Epithelial cell of prostate (primary cell): ENCODE results near the gene SUN1.
A peak's percentile ranks its signal among the peaks of the same experiment; 100 is the strongest.

Source experiments
- DNase-seq: peaks from one replicate; pipeline ENCODE4 v3.0.0-alpha.2; 2011; ENCODE audit warnings: low read depth, low spot score
- H3K27ac ChIP-seq: fragments of 450-650 bp; 2 replicates; pipeline ENCODE4 v1.5.1; 2017; ENCODE audit warnings: mild to moderate bottlenecking

The SUN1 gene

DNA sequence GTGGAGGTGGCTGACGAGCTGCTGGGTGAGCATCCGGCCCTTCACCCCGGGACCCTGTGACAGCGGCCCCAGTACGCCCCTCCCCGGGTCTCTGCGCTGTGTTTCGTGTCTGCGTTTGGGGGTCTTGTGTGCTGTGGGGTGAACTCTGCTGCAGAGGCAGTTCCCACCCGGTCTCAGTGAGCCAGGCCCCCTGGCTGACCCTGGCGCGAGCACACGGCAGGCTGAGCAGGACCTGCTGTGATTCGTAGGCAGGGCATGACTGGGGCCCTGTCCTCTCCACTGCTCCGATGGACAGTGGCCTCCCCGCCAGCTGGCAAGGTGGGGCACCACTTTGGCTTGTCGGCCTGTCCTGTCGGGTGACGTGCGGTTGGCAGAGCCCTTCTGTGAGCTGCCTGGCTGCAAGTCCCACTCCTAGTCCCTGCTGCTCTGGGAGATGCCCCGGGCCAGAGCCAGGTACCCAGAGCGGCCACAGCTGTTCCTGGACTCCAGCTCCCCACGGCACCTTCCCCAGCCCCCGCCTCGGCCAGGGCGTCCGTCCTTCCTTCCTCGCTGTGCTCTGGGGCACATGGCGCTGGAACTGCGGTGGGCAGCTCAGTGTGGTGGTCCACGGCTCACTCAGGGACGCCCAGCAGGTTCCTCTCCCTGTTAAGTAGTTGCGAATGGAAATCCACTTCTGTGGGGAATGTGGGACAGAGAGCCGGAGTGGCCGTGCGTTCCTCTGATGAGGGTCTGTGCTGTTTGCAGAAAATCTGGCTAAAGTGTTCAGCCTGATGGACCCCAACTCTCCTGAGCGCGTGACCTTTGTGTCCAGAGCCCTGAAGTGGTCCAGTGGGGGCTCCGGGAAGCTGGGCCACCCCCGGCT lies 54.6 kb downstream of the SUN1 start:
- DNase-seq = no peak
- H3K27ac ChIP-seq = peak overlapping the region; percentile 13

DNA sequence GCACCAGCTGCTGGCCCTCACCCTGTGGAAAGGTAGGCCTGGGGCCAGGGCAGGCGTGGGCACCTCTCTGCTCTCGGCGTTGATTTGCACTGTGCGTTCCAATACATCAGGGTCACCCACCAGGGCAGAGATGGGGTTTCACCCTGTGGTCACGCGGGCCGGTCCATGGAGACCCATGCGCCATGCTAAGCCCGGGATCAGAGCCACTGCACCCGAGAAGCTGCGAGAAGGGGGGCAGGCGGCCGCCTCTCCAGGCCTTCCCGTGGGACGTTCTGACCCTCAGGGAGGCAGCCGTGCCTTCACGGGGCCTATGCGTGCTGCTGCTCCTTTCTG lies 55.2 kb downstream of the SUN1 start:
- DNase-seq = no peak
- no peak overlapping the region for H3K27ac ChIP-seq

DNA sequence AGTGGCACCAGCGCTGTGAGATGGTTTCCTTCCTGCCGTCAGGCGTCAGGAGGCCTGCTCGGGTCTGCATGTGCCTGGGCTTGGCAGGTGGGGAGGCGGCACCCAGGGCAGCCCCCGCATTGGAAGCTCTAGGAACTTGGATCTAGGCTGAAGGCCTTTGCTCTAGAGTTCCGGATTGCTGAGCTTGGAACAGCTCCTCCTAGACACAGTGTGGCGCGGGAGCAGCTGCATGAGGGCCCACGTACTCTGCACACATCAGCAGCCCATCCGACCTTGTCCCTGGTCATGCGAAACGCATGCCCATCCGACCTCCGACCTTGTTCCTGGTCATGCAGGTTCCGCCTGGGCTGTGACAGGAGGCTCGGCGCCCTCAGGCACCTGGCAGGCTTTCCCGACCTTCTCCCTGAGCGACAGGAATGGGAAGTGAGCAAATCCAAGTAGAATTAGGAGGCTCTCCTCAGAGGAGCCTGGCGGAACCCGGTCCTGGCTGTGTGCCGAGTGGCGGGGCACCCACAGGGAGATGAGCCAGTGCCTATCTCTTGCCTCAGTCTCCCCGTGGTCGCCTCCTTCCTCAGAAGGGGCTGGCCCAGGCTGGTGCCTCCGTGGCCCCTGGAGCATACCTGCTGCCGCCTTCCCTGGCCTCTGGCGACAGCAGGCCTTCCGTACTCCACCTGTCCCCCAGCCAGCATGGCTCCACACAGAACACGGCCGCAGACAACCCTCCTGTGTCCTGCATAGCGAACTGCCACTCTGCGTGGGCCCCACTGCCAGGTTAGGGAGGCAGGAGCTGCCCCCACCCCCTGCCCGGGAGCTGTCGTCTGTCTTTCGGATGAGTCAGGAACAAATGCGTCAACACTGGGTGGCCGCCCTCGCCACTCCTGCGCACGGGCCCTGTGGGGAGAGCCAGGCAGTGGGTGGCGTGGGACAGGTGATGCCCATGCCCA lies 56.1 kb downstream of the SUN1 start:
- no peak overlapping the region for H3K27ac ChIP-seq
- DNase-seq = no peak

DNA sequence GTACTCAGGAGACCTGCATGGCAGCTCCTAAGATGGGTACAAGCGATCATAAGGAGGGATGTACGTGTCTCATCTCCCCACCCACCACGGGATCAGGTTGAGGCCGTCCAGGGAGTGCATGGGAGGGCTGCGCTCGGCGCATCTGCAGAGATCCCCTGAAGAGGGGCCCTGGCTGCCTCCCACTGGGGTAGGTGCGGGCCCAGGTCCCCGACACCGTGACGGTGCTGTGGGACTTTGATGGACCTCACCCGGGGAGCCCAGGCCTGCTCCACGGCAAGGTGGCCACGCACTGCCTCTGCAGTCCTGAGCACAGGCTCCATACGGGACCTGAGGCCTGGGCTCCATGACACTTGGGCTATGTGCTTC lies 56.7 kb downstream of the SUN1 start:
- no peak overlapping the region for H3K27ac ChIP-seq
- DNase-seq = no peak

DNA sequence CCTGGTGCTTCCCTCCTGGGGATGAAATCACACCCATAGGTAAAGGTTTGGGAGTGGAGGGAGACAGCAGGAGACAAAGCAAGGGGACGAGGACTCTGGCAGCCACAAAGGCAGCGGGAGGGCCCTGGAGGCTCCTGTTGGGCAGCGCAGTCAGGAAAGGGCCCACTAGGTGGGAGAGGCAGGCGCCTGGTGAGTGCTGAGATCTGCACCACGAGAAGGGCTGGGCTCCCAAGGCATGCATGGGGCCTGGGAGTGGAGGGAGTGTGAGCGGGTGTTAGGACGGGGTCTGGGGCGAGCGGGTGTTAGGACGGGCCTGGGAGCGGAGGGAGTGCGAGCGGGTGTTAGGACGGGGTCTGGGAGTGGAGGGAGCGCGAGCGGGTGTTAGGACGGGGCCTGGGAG lies 57.1 kb downstream of the SUN1 start:
- DNase-seq = no peak

DNA sequence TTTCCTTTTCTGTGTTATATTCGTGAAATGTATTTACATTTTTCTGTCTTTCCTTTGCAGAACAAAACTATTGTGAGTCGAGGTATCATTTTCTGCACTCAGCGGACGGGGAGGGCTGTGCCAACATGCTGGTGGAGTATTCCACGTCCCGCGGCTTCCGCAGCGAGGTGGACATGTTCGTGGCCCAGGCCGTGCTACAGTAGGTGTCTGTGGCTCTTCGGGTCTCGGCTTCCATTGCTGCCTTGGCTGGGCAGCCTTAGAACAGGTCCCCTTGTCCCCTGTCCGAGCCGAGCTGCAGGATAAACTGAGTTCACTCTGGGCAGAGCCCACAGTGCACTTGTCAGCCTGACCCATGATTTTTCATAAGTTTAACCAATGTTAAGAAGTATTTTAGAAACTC lies 58.6 kb downstream of the SUN1 start:
- H3K27ac ChIP-seq = no peak overlapping the region
- DNase-seq = no peak

More for the DNA sequence above, 57.1 kb downstream of the SUN1 start:
- H3K27ac ChIP-seq = no peak overlapping the region

DNA sequence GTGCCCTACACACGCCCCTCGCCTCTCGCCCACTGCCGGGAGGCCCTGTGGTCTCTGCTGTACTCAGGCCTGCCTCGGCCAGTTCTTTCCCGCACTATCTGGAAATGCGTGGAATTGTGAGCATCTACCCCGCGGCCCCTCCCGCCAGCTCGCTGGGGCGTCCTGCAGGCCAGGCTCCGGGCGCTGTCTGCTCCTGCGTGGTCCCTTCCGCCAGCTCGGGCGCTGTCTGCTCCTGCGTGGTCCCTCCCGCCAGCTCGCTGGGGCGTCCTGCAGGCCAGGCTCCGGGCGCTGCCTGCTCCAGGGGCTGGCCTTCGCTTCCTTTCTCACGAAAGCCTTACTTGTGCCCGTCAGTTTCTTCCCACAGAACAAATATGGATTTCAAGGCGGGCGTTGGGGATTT lies 59.0 kb downstream of the SUN1 start:
- DNase-seq = no peak
- H3K27ac ChIP-seq = no peak overlapping the region

DNA sequence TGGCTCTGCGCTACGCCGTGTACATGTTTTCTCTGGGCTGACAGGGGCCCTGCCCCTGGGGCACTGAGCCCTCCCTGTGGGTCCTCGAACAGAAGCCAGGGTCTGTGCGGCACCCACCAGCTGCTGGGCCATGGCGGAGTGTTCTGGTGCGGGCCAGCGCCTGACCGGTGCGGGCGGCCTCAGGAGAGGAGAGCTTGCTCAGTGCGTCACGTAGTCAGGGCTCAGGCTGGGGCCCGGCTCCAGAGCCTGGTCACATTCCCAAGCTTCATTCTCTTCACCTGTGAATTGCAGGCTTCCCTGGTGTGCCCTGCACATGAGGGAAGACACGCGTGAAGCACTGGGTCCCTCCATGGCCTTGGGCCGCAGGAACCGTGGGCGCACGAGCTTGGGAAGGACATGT lies 59.5 kb downstream of the SUN1 start:
- DNase-seq = no peak

DNA sequence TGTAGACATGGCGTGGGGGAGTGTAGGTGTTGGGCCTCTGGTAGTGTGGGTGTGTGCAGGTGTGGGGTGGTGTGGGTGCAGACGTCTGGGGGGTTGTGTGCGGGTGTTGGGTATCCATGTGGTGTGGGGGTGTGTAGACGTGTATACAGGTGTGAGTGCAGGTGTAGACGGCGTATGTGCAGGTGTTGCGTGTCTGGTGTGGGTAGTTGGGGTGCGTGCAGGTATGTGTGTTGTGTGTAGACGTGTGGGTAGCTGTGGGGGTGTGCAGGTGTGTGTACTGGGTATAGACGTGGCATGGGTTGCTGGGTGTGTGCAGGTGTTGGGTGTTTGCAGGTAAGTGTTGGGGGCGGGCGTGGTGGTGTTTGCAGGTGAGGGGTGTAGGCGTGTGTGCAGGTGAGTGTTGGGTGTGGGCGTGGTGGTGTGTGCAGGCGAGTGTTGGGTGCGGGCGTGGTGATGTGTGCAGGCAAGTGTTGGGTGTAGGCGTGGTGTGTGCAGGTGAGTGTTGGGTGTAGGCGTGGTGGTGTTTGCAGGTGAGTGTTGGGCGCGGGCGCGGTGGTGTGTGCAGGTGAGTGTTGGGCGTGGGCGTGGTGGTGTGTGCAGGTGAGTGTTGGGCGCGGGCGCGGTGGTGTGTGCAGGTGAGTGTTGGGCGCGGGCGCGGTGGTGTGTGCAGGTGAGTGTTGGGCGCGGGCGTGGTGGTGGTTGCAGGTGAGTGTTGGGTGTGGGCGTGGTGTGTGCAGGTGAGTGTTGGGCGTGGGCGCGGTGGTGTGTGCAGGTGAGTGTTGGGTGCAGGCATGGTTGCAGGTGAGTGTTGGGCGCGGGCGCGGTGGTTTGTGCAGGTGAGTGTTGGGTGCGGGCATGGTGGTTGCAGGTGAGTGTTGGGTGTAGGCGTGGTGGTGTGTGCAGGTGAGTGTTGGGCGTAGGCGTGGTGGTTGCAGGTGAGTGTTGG lies 60.6 kb downstream of the SUN1 start:
- DNase-seq = no peak
- H3K27ac ChIP-seq = no peak overlapping the region

More for the DNA sequence above, 59.5 kb downstream of the SUN1 start:
- H3K27ac ChIP-seq = no peak overlapping the region

DNA sequence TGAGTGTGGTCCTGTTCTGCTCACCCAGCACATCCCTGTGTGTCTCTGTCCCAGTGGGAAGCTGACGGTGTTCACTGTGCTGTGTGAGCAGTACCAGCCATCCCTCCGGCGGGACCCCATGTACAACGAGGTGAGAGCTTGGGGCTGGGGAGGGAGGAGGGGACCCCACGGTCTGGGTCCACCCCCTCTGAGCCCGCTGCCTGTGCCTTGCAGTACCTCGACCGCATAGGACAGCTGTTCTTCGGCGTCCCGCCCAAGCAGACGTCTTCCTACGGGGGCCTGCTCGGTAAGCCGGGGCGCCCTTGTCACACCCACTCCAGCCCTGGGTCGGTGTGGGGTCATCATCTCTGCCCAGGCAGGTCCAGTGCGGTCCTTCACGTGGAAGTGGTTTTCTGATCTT lies 61.4 kb downstream of the SUN1 start:
- no peak overlapping the region for H3K27ac ChIP-seq
- DNase-seq = no peak

DNA sequence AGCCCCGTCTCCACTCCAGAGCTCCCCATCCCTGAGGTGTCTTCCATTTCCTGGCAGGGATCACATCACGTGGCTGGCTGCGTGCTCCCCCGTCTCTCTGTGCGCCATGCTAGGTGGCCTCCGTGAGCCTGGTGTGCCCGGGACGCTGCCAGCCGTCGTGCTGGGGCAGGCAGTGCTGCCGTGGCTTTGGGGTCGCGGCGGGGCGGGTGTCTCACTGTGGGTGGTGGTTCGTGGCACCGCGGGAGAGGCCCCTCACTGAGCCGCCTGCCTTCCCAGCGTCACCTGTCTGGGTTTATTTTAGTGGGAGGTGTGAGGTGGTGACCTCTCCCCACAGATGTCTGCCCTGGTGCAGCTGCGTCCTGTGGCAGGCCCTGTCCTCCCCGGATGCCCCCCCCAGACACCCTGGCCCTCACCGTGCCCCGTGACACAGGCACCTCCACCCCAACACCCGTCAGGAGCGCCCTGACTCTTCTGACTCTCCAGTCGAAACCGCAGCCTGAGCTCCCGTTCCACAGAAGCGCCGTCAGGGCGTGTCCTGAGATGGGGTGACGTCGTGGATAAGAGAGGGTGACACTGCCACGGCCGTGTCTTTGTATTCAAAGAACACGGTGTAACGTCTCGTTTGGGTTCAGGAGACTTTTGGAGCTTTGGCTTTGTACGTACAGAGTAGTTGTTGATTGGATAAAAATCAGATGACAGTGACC lies 62.0 kb downstream of the SUN1 start:
- no peak overlapping the region for H3K27ac ChIP-seq
- no peak for DNase-seq

DNA sequence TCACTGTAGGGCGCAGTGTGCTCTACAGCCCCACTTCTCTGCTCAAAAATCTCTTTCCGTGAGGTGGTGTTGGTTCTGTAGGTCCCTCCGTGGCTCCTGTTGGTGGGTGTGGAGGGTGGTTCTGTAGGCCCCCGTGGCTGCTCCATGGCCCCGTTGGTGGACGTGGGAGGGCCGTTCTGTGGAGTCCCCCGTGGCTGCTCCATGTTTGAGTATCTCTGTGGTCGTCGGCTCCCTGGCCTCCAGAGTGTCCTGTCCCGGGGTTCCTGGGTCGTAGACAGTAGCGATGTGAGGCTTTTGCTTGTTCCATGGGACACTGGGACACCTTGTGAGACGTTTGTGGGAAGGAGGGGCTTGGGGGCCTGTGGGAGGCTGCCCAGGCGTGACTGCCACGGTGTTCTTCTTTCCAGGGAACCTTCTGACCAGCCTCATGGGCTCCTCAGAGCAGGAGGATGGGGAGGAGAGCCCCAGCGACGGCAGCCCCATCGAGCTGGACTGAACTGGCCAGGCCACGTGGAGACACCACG lies 62.7 kb downstream of the SUN1 start:
- DNase-seq = no peak
- no peak overlapping the region for H3K27ac ChIP-seq

DNA sequence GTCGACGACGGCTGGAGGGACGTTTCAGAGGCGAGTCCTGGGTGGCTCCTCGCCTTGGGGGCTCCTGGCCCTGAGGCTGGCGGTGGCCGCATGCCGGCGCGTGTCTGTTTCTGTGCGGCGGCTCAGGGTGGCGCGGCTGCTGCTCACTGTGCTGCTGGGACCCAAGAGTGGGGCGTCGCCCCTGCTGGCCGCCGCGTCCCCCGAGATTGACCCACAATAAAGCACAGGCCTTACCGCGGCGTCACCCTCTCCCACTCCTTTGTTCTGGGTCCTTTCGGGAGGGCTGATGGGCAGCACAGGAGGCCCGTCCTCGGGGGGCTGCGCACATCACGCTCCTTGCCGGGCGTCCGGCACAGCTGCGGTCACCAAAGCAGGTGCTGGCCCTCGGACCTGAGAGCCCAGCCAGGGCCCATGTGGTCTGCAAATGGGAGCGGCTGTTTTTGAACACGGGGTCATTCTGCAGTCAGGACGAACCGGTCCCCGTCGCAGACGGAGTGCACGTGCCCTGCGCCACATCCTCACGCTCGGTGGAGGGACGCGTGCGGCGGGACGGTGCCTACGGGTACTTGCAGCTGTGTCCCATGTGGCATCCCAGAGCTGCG lies 63.3 kb downstream of the SUN1 start:
- H3K27ac ChIP-seq = no peak overlapping the region
- no peak for DNase-seq

DNA sequence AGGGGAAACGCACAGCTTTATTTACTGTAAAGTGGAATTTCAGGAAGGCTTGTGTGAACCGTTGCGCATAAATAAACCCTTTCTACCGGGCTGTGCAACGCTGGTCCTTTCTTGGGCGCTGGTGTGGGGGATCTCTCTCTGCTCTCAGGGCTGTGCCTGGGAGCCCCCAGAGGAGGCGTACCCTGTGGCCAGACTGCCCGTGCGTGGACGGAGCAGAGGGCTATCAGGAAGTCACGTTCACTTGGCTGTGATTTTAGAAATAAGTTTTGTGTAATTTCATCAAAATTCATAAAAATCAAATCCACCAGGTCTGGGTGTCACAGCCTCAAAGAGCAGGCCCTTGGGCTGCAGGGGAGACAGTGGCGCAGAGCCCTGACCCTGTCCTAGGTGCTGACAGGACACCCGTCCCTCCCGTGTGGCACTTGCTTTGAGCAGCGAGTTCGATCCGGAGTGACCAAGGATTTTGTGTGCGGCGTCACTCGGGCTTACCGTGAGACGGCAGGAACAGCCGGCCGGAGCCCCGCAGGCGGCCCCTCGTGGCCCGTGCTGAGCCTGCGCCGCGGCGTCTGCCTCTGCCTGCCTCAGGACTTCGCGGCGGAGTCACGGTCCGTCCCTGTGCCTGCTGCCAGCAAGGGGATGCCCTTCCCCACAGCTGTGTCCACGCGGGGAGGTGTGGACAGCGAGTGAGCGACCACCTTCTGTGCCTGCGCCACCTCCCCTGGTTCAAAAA lies 64.2 kb downstream of the SUN1 start:
- DNase-seq = no peak
- H3K27ac ChIP-seq = no peak overlapping the region

DNA sequence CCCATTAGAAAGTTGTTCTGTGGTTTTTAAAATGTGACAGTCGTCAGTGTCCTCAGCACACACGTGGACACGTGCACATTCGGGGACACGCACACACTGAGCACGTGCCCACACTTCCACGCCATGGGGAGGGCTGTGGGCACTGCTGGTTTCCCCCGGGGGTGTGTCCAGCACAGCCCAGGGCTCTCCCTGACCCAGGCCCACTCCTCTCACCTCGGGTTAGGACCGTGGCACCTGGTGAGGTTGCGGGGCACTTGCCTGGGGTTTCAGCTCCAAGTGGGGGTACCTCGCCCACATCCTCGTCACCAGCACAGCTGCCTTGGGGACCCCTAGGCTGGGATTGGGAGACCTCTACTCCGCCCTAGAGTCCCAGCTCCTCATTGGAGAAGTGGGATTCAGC lies 64.8 kb downstream of the SUN1 start:
- no peak overlapping the region for H3K27ac ChIP-seq
- no peak for DNase-seq

DNA sequence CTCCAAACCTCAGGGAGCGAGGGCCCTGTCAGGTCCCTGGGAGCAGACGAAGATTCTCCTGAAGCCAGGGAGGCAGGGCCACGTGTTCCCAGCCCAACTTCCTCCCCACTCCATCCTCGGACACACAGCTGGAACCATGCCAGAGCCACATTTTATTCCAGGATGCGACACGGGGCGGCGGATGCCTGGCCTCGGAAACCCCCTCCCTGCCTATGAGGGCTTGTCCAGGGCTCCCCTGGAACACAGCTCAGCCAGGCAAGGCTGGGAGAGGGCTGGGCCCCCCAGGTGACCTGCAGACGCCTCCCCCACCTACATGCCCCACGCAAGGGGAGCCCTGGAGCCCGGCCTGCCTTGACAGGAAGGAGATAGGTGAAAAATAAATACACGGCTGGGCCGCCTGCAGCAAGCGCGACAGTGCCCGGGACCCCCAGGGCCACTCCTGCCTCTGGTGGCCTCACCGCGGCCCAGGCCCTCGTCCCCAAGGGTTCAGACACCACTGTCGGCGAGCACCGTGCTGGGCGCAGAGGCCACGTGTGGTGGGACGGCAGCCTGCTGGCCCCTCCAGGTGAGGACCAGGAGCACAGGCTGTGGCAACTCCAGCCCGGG lies 65.6 kb downstream of the SUN1 start:
- DNase-seq = no peak
- H3K27ac ChIP-seq = no peak overlapping the region

DNA sequence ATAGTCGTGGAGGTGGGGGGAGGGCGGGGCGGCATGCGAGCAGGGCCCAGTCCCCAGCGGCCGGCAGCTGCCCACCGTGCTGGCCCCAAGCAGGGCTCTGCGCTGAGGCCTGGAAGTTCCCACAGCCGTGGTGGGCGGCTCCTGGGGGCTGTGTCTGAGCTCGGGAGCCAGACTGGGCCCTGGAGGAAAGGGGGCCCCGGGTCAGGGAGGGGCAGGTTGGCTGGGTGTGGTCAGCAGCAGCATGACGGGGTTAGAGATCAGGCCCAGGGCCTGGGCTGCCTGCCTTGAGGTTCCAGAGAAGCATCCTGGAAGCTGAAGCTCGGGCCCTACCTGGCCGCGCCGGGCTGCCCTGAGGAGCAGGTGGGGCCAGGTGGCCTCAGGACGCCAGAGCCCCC lies 66.2 kb downstream of the SUN1 start:
- H3K27ac ChIP-seq = no peak overlapping the region

More for the DNA sequence above, 66.2 kb downstream of the SUN1 start:
- no peak for DNase-seq
